ENCODE measurements around the gene PACS2.

GRCh38 chr14:105388110-105388951 lies 73.8 kb downstream of the PACS2 start:
- TF ChIP-seq POLR2A (IDR thresholded peaks at IDR 0.05) = no peak
- TF ChIP-seq, protein P1, sequence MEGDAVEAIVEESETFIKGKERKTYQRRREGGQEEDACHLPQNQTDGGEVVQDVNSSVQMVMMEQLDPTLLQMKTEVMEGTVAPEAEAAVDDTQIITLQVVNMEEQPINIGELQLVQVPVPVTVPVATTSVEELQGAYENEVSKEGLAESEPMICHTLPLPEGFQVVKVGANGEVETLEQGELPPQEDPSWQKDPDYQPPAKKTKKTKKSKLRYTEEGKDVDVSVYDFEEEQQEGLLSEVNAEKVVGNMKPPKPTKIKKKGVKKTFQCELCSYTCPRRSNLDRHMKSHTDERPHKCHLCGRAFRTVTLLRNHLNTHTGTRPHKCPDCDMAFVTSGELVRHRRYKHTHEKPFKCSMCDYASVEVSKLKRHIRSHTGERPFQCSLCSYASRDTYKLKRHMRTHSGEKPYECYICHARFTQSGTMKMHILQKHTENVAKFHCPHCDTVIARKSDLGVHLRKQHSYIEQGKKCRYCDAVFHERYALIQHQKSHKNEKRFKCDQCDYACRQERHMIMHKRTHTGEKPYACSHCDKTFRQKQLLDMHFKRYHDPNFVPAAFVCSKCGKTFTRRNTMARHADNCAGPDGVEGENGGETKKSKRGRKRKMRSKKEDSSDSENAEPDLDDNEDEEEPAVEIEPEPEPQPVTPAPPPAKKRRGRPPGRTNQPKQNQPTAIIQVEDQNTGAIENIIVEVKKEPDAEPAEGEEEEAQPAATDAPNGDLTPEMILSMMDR (IDR thresholded peaks at IDR 0.05) = no peak

Measured in prostate gland (tissue), 2 donors.